ENCODE results near the gene ATF7IP. TPM values are rescaled to one million over a fixed set of nuclear protein-coding genes. Genes with fewer than 3 reads are reported as not detected.
"Not testable (repeated sequence)": the region's sequence is repeated elsewhere in the genome, so short reads cannot be mapped to it uniquely, and the experiment has no call there.

Gene ATF7IP
- total and polyA plus RNA-seq, 10 donors: 10.2 to 170 (median 111) TPM

GRCh38 chr12:14399871-14400270 is 34.4 kb downstream of the ATF7IP start:
- no peaks in the 10 kb centered on the region for H3K27me3 ChIP-seq (replicated peaks in 1 of 7)
- no peaks in the 10 kb centered on the region for H3K36me3 ChIP-seq
- H3K27ac ChIP-seq: peak overlapping the region in 7 of 8 donors; percentile 11 to 85 (median 55)
- H3K4me3 ChIP-seq: peak overlapping the region in 1 of 8 donors; percentile 21
- H3K9me3 ChIP-seq: peaks cover 0 to 34% (median 11%) of the 10 kb centered on the region in 8 donors
- WGBS, 5 donors: 71 to 85% (median 83%) methylated on average over 3 of the region's 3 CpGs
- TF ChIP-seq POLR2AphosphoS5 (IDR thresholded peaks at IDR 0.05) (no peak), CTCF (IDR thresholded peaks at IDR 0.05 in 8 of 11, conservative IDR thresholded peaks at IDR 0.05 in 3 of 11) (no peak), POLR2A (IDR thresholded peaks at IDR 0.05) (no peak)
- intact Hi-C loops (cut with DNase I; ENCODE audit: low total_unique reads): no loop called here
- no peak for DNase-seq
- peaks cover 22 to 100% (median 70%) of the 10 kb centered on the region in 6 donors for H3K4me1 ChIP-seq

- Histone ChIP-seq H3K36me3 (peaks cover 0 to 3% (median 0%) of the 10 kb centered on the region in 6 donors), H3K27ac (peak overlapping the region; percentile 6 to 85 (median 54)), H3K4me1 (peaks cover 17 to 100% (median 68%) of the 10 kb centered on the region in 6 donors), H3K9me3 (peaks cover 0 to 34% (median 11%) of the 10 kb centered on the region in 8 donors), H3K27me3 (replicated peaks in 1 of 7) (no peaks in the 10 kb centered on the region), H3K4me3 (peak overlapping the region in 1 of 8 donors; percentile 6)
- no peak for DNase-seq
- TF ChIP-seq POLR2A (IDR thresholded peaks at IDR 0.05) (no peak), CTCF (IDR thresholded peaks at IDR 0.05 in 8 of 11, conservative IDR thresholded peaks at IDR 0.05 in 3 of 11) (no peak), POLR2AphosphoS5 (IDR thresholded peaks at IDR 0.05) (no peak)
- WGBS, 5 donors: 48 to 71% (median 69%) methylated on average over 1 of the region's 1 CpG
- intact Hi-C loops (cut with DNase I; ENCODE audit: low total_unique reads): no loop called here
These were observed 35.1 kb downstream of the ATF7IP start for GRCh38 chr12:14400599-14400998.

- DNase-seq; H3K4me3 ChIP-seq; intact Hi-C loops (cut with DNase I; ENCODE audit: low total_unique reads); H3K27me3 ChIP-seq (replicated peaks in 1 of 7); H3K36me3 ChIP-seq: not testable (repeated sequence)
- Histone ChIP-seq H3K9me3 (peaks cover 0 to 34% (median 11%) of the 10 kb centered on the region in 8 donors), H3K4me1 (peaks cover 17 to 100% (median 69%) of the 10 kb centered on the region in 6 donors), H3K27ac (peak overlapping the region in 6 of 8 donors; percentile 35 to 85 (median 66))
- WGBS, 5 donors: 78 to 93% (median 86%) methylated on average over 6 of the region's 6 CpGs
These were observed 35.8 kb downstream of the ATF7IP start for GRCh38 chr12:14401267-14401666.

- intact Hi-C loops (cut with DNase I; ENCODE audit: low total_unique reads): no loop called here
- Histone ChIP-seq H3K36me3 (peaks cover 0 to 10% (median 0%) of the 10 kb centered on the region in 6 donors), H3K27me3 (replicated peaks in 1 of 7) (no peaks in the 10 kb centered on the region), H3K27ac (peak overlapping the region in 6 of 8 donors; percentile 2 to 85 (median 66)), H3K4me1 (peaks cover 15 to 100% (median 67%) of the 10 kb centered on the region in 6 donors), H3K9me3 (peaks cover 0 to 34% (median 11%) of the 10 kb centered on the region in 8 donors), H3K4me3 (no peak overlapping the region)
- DNase-seq: no peak
- TF ChIP-seq POLR2AphosphoS5 (IDR thresholded peaks at IDR 0.05): no peak
- TF ChIP-seq POLR2A (IDR thresholded peaks at IDR 0.05): no peak
- 81 to 91% (median 86%) methylated on average over 4 of the region's 4 CpGs for WGBS, 5 donors
These were observed 37.2 kb downstream of the ATF7IP start for GRCh38 chr12:14402697-14403096.

GRCh38 chr12:14403293-14403692 is 37.8 kb downstream of the ATF7IP start:
- Histone ChIP-seq H3K9me3 (peaks cover 0 to 34% (median 13%) of the 10 kb centered on the region in 8 donors), H3K27me3 (replicated peaks in 1 of 7) (no peaks in the 10 kb centered on the region), H3K4me1 (peaks cover 15 to 100% (median 65%) of the 10 kb centered on the region in 6 donors), H3K36me3 (peaks cover 0 to 13% (median 0%) of the 10 kb centered on the region in 6 donors), H3K27ac (peak overlapping the region in 6 of 8 donors; percentile 2 to 85 (median 66)), H3K4me3 (peak overlapping the region in 1 of 8 donors; percentile 3)
- intact Hi-C loops (cut with DNase I; ENCODE audit: low total_unique reads): no loop called here
- TF ChIP-seq CTCF (IDR thresholded peaks at IDR 0.05 in 8 of 11, conservative IDR thresholded peaks at IDR 0.05 in 3 of 11) (no peak), POLR2A (IDR thresholded peaks at IDR 0.05) (no peak), POLR2AphosphoS5 (IDR thresholded peaks at IDR 0.05) (no peak)
- no peak for DNase-seq
- 41 to 53% (median 51%) methylated on average over 1 of the region's 1 CpG for WGBS, 5 donors
